Activated effector memory CD4-positive, alpha-beta T cell treated with Interleukin-2 at 50 U/mL for 16 hours (primary cell): ENCODE measurements around the gene AOAH.
"Not testable (repeated sequence)": the region's sequence is repeated elsewhere in the genome, so short reads cannot be mapped to it uniquely, and the experiment has no call there.

Experiments
- DNase-seq: peaks from one replicate; pipeline ENCODE4 v3.0.0-alpha.2; 2020

The AOAH gene

DNA sequence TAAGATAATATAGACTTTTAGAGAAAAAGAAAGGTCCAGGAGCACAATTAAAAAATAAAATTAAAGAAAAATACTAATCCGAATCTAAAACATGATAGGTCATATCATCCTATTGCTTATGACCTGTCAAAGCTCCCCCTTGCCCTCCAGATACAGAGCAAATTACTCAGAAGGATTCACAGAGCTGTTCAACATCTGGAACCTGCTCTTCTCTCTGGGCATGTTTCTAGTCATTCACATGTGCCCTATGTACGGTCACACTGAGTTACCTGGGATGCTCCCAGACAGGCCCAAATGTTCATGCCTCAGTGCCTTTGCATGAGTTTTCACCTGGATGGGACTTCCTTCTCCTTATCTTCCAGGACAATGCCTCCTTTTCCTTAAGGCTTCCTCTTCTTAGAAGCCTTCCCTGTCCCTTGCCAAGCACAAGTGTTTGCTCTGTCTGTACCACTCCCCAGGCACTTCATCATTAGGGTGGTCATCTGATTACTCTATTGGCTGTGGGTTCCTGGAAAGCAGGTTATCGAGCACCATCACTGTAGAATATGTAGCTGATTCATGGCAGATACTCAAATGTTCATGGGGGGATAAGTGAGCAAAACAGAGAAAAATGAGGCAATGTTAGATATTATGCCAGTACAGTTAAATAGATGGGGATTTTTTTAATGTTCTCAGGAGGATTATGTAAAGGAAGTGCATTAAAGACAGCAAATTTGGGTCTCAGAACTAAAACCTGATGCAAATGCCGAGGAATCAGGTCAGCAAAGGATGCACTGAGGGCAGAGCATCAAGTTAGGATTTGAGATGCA, 12.0 kb upstream of the AOAH start:
- no peak for DNase-seq

GRCh38 chr7:36735172-36735571, 10.9 kb upstream of the AOAH start:
- DNase-seq, result no peak

DNA sequence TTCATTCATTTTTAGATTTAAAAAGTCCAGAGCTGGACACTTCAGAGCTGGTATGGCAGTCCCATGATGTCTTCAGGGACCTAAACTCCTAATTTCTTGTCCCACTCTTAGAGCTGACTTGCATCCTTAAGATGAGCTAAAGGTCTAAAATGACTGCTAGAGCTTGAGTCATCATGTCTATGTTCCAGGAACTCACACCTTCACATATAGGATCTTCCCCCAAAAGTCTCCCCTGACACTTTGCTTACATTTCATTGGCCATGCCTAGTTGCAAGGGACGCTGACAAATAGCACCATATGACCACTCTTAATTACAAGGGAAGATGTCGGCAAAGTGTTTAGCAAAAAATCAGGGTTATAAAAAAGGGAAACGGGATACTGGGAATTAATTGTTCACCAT, 10.4 kb upstream of the AOAH start:
- DNase-seq, result no peak

GRCh38 chr7:36733411-36733810, 9.1 kb upstream of the AOAH start:
- no peak for DNase-seq

DNA sequence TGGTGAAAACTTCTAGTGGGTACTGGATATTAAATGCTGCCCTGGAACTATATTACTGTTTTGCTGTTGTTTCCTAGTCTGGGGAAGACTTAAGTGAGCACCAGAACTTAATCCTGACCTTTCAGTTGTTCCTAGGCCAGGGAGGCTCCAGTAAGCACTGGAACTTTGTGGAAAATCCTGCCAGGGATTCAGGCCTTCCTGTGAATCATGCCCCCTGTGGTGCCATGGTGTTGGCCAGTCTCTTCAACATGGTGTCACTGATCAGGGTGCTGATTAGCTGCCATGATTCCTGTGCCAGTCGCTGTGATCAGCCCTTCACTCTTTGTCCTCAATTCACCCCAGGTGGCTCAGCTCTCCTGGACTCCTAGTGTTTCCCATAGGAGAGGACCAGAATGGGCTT, 8.5 kb upstream of the AOAH start:
- DNase-seq, result no peak

DNA sequence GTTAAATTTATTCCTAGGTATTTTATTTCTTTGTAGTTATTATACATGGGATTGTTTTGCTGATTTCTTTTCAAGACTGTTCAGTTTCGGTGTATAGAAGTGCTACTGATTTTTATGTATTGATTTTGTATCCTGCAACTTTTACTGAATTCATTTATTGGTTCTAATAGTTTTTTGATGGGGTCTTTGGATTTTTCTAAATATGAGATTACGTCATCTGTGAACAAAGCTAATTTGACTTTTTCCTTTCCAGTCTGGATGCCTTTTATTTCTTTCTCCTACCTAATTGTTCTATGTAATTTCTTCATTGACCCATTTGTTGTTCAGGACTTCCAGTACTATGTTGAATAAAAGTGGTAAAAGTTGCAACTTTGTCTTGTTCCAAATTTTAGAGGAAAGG, 5.8 kb upstream of the AOAH start:
- no peak for DNase-seq

GRCh38 chr7:36728143-36728542, 3.8 kb upstream of the AOAH start:
- DNase-seq, result no peak

GRCh38 chr7:36726806-36727503, 2.7 kb upstream of the AOAH start:
- no peak for DNase-seq

- DNase-seq, result no peak
These were observed 2.0 kb upstream of the AOAH start for GRCh38 chr7:36726311-36726710.

DNA sequence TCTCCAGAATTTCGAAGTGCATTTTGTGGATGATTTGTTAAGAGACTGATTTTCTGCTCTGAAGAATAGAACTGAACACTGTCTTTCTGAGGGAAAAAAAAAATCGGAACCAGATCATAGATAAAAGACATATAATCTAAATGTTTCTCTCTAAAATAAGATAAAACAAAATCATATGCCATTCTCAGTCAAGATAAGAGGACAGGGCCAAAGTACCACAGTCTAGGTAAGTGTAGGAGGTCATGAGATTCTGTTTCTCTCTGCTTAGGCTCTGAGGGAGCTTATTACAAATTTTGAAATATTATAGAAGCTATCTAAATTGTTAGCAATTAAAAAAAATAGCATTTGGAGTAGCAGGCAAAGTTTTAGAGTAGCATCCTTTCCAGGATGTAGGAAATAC, 702 bp upstream of the AOAH start:
- no peak for DNase-seq

- no peak for DNase-seq
These were observed 1.0 kb downstream of the AOAH start for GRCh38 chr7:36723291-36723690.

- no peak for DNase-seq
These were observed 5.1 kb downstream of the AOAH start for GRCh38 chr7:36719083-36719632.

GRCh38 chr7:36717586-36717985, 6.7 kb downstream of the AOAH start:
- no peak for DNase-seq

- not testable (repeated sequence) for DNase-seq
These were observed 7.5 kb downstream of the AOAH start for GRCh38 chr7:36716802-36717201.

GRCh38 chr7:36712015-36712414, 12.3 kb downstream of the AOAH start:
- DNase-seq, result no peak

GRCh38 chr7:36711256-36711655, 13.0 kb downstream of the AOAH start:
- DNase-seq, result no peak

GRCh38 chr7:36710186-36710791, 14.0 kb downstream of the AOAH start:
- no peak for DNase-seq

DNA sequence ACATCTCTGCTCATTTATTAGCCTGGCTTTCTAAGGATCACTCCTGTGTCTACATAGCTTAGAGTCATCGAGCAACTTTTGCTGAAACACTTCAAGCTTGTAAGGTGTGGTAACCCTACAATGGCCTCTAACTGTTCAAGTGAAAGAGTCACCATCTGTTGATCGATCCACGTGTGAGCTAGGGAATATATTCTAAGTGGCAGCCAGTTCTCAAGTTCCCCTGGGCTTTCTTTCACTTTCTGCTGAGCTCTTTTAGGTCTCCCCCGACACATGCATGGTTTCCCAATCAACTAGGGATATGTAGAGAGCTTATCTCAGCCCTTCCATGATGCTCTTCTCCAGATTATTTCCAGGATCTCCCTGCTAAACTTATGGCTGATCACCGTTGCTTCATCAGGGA, 15.5 kb downstream of the AOAH start:
- DNase-seq, result no peak

DNA sequence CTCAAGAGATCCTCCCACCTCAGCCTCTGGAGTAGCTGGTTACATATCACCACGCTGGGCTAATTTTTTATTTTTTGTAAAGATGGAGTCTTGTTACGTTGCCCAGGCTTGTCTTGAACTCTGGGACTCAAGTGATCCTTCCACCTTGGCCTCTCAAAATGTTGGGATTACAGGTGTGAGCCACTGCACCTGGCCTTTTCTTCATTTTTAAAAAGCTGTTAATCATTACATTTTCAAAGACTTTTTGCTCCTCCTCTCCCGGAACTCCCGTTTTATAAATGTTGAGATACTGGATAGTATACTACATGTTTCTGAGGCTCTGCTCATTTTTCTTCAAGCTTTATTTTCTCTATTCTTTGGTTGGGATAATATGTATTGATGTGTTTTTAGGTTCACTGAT, 16.4 kb downstream of the AOAH start:
- no peak for DNase-seq

DNA sequence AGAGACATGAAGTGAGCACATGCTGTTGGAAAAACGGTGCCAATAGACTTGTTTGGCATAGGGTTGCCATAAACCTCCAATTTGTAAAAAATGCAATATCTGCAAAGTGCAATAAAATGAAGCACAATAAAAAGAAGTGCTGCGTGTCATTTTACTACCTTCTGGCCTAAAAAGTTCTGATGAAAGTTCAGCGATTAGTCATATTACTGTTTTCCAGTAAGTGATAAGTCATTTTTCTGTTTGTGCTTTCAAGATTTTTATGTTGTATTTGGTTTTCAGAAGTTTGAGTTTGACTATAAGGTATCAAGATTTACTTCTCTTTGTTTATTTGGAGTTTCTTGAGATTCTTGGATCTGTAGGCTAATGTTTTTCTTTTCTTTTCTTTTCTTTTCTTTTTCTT, 16.8 kb downstream of the AOAH start:
- DNase-seq, result no peak

DNA sequence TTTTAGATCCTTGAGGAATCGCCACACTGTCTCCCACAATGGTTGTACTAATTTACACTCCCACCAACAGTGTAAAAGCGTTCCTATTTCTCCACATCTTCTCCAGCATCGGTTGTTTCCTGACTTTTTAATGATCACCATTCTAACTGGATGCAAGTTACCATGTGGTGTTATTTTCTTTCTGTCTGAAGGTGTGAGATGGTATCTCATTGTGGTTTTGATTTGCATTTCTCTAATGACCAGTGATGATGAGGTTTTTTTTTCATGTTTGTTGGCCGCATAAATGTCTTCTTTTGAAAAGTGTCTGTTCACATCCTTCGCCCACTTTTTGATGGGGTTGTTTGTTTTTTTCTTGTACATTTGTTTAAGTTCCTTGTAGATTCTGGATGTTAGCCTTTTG, 20.4 kb downstream of the AOAH start:
- DNase-seq, result not testable (repeated sequence)

DNA sequence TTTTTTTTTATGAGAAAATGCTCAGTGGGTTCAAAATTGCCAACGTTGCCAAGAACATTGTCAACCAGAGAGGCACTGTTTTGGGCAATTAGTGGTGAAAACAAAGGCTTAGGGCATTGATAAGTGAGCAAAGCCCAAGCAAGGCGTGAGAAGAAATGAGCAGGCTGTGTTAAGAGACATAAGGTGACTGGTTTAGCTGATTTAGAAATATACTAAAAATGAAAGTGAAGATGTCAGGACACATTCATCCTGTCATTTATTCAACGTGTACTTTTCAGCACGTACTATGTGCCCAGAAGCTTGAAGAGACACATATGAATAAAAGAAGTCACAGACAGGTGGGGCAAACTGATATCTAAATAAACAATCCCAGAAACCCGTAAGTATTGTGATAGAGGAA, 31.8 kb downstream of the AOAH start:
- DNase-seq, result no peak

- DNase-seq, result no peak
These were observed 32.3 kb downstream of the AOAH start for GRCh38 chr7:36691983-36692382.
